ENCODE results near the gene IER5. TPM values are rescaled to one million over a fixed set of nuclear protein-coding genes. Genes with fewer than 3 reads are reported as not detected.

Gene IER5
- total RNA-seq, 1 donor from 2014 or later = 8.8 TPM

DNA sequence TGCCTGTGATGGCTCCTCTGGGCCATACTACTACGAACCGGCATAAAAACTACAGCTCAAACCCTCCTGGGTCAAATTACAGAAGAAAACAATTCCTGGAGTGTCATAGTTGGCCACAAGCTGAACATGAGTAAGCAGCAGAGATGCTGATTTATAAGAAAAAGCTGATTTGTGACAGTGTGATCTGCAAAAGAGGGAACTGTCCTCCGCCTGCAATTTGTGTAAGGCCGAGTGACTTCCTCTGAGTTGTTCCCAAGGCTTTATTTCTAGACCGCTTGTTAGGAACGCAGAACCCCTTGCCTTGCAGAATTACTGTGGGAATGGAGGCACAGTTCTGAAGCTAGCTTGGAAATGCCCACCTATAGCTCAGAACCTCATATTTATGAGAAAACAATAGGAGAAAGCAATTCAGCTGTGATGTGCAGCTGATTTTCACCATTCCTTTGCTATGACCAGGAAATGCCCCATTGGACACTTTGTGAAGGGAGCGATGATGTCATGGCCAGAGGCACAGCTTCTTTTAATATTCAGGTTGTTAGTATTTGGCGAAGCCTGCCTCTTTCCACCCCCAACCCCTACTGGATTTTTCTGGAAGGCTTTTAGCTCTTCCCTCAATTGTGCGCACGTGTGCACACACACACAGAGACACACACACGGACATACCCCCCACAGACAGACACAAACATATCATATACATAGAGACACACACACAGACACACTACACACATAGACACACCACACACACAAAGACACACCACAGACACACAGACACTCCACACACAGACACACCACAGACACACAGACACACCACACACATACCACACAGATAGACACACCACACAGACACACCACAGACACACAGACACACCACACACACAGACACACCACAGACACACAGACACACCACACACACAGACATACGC, 47.6 kb downstream of the IER5 start:
- DNase-seq = no peak
- Mint-ChIP-seq H3K9me3 (ENCODE audit: unreplicated experiment) (peaks cover 23% of the 10 kb centered on the region), H3K27me3 (ENCODE audit: unreplicated experiment) (peaks cover 5% of the 10 kb centered on the region), H3K36me3 (ENCODE audit: unreplicated experiment) (peaks cover 6% of the 10 kb centered on the region), H3K4me3 (ENCODE audit: unreplicated experiment) (no peak overlapping the region), H3K4me1 (ENCODE audit: low read depth, unreplicated experiment) (peaks cover 42% of the 10 kb centered on the region), H3K27ac (ENCODE audit: unreplicated experiment) (no peak overlapping the region)
- TF ChIP-seq, protein P1, sequence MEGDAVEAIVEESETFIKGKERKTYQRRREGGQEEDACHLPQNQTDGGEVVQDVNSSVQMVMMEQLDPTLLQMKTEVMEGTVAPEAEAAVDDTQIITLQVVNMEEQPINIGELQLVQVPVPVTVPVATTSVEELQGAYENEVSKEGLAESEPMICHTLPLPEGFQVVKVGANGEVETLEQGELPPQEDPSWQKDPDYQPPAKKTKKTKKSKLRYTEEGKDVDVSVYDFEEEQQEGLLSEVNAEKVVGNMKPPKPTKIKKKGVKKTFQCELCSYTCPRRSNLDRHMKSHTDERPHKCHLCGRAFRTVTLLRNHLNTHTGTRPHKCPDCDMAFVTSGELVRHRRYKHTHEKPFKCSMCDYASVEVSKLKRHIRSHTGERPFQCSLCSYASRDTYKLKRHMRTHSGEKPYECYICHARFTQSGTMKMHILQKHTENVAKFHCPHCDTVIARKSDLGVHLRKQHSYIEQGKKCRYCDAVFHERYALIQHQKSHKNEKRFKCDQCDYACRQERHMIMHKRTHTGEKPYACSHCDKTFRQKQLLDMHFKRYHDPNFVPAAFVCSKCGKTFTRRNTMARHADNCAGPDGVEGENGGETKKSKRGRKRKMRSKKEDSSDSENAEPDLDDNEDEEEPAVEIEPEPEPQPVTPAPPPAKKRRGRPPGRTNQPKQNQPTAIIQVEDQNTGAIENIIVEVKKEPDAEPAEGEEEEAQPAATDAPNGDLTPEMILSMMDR (IDR thresholded peaks at IDR 0.05; ENCODE audit: partially characterized antibody, unreplicated experiment) = no peak

DNA sequence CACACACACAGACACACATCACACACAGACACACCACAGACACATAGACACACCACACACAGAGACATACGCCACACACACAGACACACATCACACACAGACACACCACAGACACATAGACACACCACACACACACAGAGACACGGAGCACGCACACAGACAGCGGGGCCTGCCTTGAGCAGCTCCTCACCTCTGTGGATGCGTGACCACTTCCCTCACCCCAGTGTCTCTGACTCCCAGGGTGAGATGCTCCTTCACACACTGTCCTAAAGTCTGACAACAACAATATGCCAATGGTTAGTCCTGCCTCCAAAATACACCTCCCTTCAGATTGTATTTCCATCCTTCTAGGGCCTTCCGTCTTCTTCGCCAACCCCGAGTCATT, 48.2 kb downstream of the IER5 start:
- Mint-ChIP-seq H3K36me3 (ENCODE audit: unreplicated experiment) (peaks cover 6% of the 10 kb centered on the region), H3K27me3 (ENCODE audit: unreplicated experiment) (peaks cover 2% of the 10 kb centered on the region), H3K27ac (ENCODE audit: unreplicated experiment) (peak overlapping the region; percentile 69), H3K9me3 (ENCODE audit: unreplicated experiment) (peaks cover 23% of the 10 kb centered on the region), H3K4me1 (ENCODE audit: low read depth, unreplicated experiment) (peaks cover 40% of the 10 kb centered on the region), H3K4me3 (ENCODE audit: unreplicated experiment) (no peak overlapping the region)
- no peak for DNase-seq
- TF ChIP-seq, protein P1 (IDR thresholded peaks at IDR 0.05; ENCODE audit: partially characterized antibody, unreplicated experiment) = no peak

DNA sequence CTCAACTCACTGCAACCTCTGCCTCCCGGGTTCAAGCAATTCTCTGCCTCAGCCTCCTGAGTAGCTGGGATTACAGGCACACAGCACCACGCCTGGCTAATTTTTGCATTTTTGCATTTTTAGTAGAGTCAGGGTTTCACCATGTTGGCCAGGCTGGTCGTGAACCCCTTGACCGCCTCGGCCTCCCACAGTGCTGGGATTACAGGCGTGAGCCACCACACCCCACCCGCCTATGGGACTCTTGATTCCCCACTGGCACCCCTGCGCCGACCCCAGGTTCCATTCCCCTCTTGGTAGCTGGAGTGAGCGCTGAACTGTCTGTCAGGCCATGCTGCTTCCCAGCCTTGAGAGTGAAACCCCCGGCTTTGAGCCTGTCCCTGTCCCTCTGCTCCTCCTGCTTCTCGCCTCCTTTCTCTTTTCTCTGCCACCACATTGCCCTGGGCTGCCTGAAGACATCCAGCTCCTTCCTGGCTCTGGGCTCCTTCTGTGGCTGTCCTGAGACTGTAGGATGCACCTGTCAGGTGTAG, 48.8 kb downstream of the IER5 start:
- TF ChIP-seq, protein P1 (IDR thresholded peaks at IDR 0.05; ENCODE audit: partially characterized antibody, unreplicated experiment) = no peak
- no peak for DNase-seq
- peaks cover 2% of the 10 kb centered on the region for H3K27me3 Mint-ChIP-seq (ENCODE audit: unreplicated experiment)
- H3K4me3 Mint-ChIP-seq (ENCODE audit: unreplicated experiment) = no peak overlapping the region
- no peak overlapping the region for H3K27ac Mint-ChIP-seq (ENCODE audit: unreplicated experiment)
- peaks cover 6% of the 10 kb centered on the region for H3K36me3 Mint-ChIP-seq (ENCODE audit: unreplicated experiment)
- peaks cover 23% of the 10 kb centered on the region for H3K9me3 Mint-ChIP-seq (ENCODE audit: unreplicated experiment)
- peaks cover 45% of the 10 kb centered on the region for H3K4me1 Mint-ChIP-seq (ENCODE audit: low read depth, unreplicated experiment)

DNA sequence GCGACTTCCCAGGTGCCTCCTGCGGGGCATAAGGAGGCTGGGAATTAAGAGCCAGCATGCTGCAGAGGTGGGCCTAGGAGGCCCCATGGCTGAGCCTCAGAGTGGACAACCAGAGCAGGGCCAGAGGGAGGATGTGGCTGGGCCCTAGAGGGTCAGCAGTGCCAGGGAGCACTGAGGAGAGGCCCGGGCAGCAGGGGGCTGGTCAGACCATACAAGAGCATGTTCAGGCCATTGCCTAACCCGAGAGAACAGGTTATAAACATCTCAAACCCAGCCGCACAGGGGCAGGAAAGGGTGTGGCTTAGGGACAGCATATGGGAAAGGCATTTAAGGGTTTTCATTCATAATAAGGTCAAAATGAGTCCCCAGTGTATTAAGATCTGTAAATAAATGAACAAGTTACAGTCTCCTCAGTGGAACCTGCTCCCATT, 51.1 kb downstream of the IER5 start:
- H3K4me1 Mint-ChIP-seq (ENCODE audit: low read depth, unreplicated experiment) = peaks cover 32% of the 10 kb centered on the region

More for the DNA sequence above, 51.1 kb downstream of the IER5 start:
- Mint-ChIP-seq H3K4me3 (ENCODE audit: unreplicated experiment) (no peak overlapping the region), H3K27me3 (ENCODE audit: unreplicated experiment) (peaks cover 2% of the 10 kb centered on the region), H3K36me3 (ENCODE audit: unreplicated experiment) (peaks cover 6% of the 10 kb centered on the region), H3K9me3 (ENCODE audit: unreplicated experiment) (peaks cover 19% of the 10 kb centered on the region), H3K27ac (ENCODE audit: unreplicated experiment) (no peak overlapping the region)
- DNase-seq = no peak
- TF ChIP-seq, protein P1 (IDR thresholded peaks at IDR 0.05; ENCODE audit: partially characterized antibody, unreplicated experiment) = no peak
